Neural progenitor cell (in vitro differentiated cells): ENCODE data around the gene PLA2G3. TPM values are rescaled to one million over a fixed set of nuclear protein-coding genes. Genes with fewer than 3 reads are reported as not detected.

Source experiments
- DNase-seq: peaks from one replicate; pipeline ENCODE4 v3.0.0-alpha.2; 2016; ENCODE audit warnings: low spot score
- H2AFZ ChIP-seq: fragments of 200-600 bp; sonication (generic); replicated peaks from 2 replicates; pipeline ENCODE4 v1.6.1; 2016; ENCODE audit warnings: antibody characterized with exemption
- H3F3A ChIP-seq: fragments of 200-600 bp; sonication (generic); 2 replicates; pipeline ENCODE4 v1.6.1; 2016; ENCODE audit warnings: antibody characterized with exemption, low read depth
- H3K27ac ChIP-seq: fragments of 200-600 bp; sonication (generic); 2 replicates; pipeline ENCODE4 v1.5.1; 2016; ENCODE audit warnings: mild to moderate bottlenecking
- H3K27me3 ChIP-seq: fragments of 200-600 bp; sonication (generic); 2 replicates; pipeline ENCODE4 v1.6.1; 2016; ENCODE audit warnings: mild to moderate bottlenecking, moderate library complexity
- H3K36me3 ChIP-seq: fragments of 200-600 bp; sonication (generic); 2 replicates; pipeline ENCODE4 v1.5.1; 2016
- H3K4me1 ChIP-seq: fragments of 200-600 bp; sonication (generic); 2 replicates; pipeline ENCODE4 v1.6.1; 2016; ENCODE audit warnings: mixed run types
- H3K4me2 ChIP-seq: fragments of 200-600 bp; sonication (generic); 2 replicates; pipeline ENCODE4 v1.6.1; 2016
- H3K4me3 ChIP-seq: fragments of 200-600 bp; sonication (generic); 2 replicates; pipeline ENCODE4 v1.5.1; 2016
- H3K79me2 ChIP-seq: fragments of 200-600 bp; sonication (generic); 2 replicates; pipeline ENCODE4 v1.6.1; 2016; ENCODE audit warnings: low read depth
- H3K9ac ChIP-seq: fragments of 200-600 bp; sonication (generic); 2 replicates; pipeline ENCODE4 v1.6.1; 2016
- H3K9me3 ChIP-seq: fragments of 200-600 bp; sonication (generic); 2 replicates; pipeline ENCODE4 v1.5.1; 2016; ENCODE audit warnings: low read depth
- H4K20me1 ChIP-seq: fragments of 200-600 bp; sonication (generic); 2 replicates; pipeline ENCODE4 v1.6.1; 2016; ENCODE audit warnings: low read depth
- H3K27ac Mint-ChIP-seq: 3 replicates; pipeline ENCODE4 v1.8.0; 2021; ENCODE audit warnings: mixed read lengths
- H3K27me3 Mint-ChIP-seq: 2 replicates; pipeline ENCODE4 v1.8.0; 2022; ENCODE audit warnings: low read depth, mild to moderate bottlenecking, inconsistent platforms, moderate library complexity, mixed read lengths; ENCODE audit not compliant: insufficient read depth
- H3K36me3 Mint-ChIP-seq: 3 replicates; pipeline ENCODE4 v1.8.0; 2021; ENCODE audit warnings: mixed read lengths
- H3K4me1 Mint-ChIP-seq: 3 replicates; pipeline ENCODE4 v1.8.0; 2021; ENCODE audit warnings: mixed read lengths
- H3K4me3 Mint-ChIP-seq: 3 replicates; pipeline ENCODE4 v1.8.0; 2021; ENCODE audit warnings: mild to moderate bottlenecking, moderate library complexity, mixed read lengths
- H3K9me3 Mint-ChIP-seq: 3 replicates; pipeline ENCODE4 v1.8.0; 2020; ENCODE audit warnings: mixed read lengths
- EZH2 ChIP-seq: fragments of 200-600 bp; sonication (generic); IDR thresholded peaks from 2 replicates; pipeline ENCODE4 v1.6.1; 2017; ENCODE audit warnings: antibody characterized with exemption, mild to moderate bottlenecking, moderate library complexity
- EZH2phosphoT487 ChIP-seq: fragments of 200-600 bp; sonication (generic); IDR thresholded peaks from 2 replicates; pipeline ENCODE4 v1.6.1; 2017; ENCODE audit warnings: antibody characterized with exemption
- total RNA-seq: library from RNA; depleted of rRNA; stranded (reverse); fragments of >200 nt; gene quantifications from 2 replicates; pipeline ENCODE4 v1.2.3, GENCODE V29; 2015; ENCODE audit warnings: low replicate concordance
- TF ChIP-seq, protein P1 (sequence below): fragments of 200-600 bp; sonication (generic); IDR thresholded peaks from 2 replicates; pipeline ENCODE4 v1.5.1; 2017; ENCODE audit warnings: antibody characterized with exemption, mild to moderate bottlenecking

Gene PLA2G3
- total RNA-seq, 1 donor from 2014 or later = 0.41 TPM

DNA sequence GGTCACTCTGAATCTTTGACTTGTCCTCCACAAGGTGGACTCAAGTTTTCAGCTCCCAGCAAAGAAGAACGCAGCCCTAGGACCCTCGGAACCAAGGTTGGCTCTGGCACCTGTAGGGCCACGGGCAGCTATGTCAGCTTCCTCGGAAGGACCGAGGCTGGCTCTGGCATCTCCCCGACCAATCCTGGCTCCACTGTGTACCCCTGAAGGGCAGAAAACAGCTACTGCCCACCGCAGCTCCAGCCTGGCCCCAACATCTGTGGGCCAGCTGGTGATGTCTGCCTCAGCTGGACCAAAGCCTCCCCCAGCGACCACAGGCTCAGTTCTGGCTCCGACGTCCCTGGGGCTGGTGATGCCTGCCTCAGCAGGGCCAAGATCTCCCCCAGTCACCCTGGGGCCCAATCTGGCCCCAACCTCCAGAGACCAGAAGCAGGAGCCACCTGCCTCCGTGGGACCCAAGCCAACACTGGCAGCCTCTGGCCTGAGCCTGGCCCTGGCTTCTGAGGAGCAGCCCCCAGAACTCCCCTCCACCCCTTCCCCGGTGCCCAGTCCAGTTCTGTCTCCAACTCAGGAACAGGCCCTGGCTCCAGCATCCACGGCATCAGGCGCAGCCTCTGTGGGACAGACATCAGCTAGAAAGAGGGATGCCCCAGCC lies 15.4 kb downstream of the PLA2G3 start:
- Histone ChIP-seq H4K20me1 (no peaks in the 10 kb centered on the region), H3K9me3 (no peaks in the 10 kb centered on the region), H3K36me3 (no peaks in the 10 kb centered on the region), H3K27me3 (no peaks in the 10 kb centered on the region), H3K4me2 (no peak overlapping the region), H2AFZ (no peak overlapping the region), H3K27ac (no peak overlapping the region), H3K79me2 (no peaks in the 10 kb centered on the region), H3K9ac (no peak overlapping the region), H3K4me1 (peaks cover 3% of the 10 kb centered on the region), H3F3A (no peaks in the 10 kb centered on the region), H3K4me3 (no peak overlapping the region)
- H3K9me3 Mint-ChIP-seq = no peaks in the 10 kb centered on the region
- no peak for DNase-seq
- H3K4me3 Mint-ChIP-seq = no peak overlapping the region
- H3K27ac Mint-ChIP-seq = peak overlapping the region; percentile 68
- H3K27me3 Mint-ChIP-seq = no peaks in the 10 kb centered on the region
- H3K36me3 Mint-ChIP-seq = no peaks in the 10 kb centered on the region
- H3K4me1 Mint-ChIP-seq = peaks cover 13% of the 10 kb centered on the region
- TF ChIP-seq EZH2 (no peak), EZH2phosphoT487 (no peak)

DNA sequence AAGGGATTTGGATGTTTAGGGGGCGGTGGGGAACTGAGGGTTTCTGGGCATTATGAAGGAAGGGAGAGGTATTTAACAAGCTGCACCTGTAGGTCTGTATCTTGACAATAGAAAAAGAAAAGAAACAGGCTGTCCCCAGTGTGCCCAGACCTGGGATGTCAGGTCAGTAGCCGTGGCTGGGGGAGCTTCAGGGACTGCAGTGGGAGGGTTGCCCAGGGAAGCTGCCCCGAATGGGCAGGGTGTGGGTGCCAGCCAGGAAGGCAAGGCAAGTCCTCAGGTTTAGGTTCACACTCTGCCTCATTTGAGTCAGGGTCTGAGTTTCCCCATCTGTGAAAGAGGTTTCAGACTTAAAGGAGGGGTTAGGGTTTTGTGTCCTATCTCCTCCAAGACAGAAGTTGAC lies 16.0 kb downstream of the PLA2G3 start:
- DNase-seq = no peak
- TF ChIP-seq, protein P1, sequence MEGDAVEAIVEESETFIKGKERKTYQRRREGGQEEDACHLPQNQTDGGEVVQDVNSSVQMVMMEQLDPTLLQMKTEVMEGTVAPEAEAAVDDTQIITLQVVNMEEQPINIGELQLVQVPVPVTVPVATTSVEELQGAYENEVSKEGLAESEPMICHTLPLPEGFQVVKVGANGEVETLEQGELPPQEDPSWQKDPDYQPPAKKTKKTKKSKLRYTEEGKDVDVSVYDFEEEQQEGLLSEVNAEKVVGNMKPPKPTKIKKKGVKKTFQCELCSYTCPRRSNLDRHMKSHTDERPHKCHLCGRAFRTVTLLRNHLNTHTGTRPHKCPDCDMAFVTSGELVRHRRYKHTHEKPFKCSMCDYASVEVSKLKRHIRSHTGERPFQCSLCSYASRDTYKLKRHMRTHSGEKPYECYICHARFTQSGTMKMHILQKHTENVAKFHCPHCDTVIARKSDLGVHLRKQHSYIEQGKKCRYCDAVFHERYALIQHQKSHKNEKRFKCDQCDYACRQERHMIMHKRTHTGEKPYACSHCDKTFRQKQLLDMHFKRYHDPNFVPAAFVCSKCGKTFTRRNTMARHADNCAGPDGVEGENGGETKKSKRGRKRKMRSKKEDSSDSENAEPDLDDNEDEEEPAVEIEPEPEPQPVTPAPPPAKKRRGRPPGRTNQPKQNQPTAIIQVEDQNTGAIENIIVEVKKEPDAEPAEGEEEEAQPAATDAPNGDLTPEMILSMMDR = no peak
- TF ChIP-seq EZH2 = no peak
- TF ChIP-seq EZH2phosphoT487 = no peak
- Histone ChIP-seq H3K27me3 (no peaks in the 10 kb centered on the region), H3K4me2 (no peak overlapping the region), H2AFZ (no peak overlapping the region), H3F3A (no peaks in the 10 kb centered on the region), H3K4me1 (peaks cover 3% of the 10 kb centered on the region), H3K36me3 (no peaks in the 10 kb centered on the region), H3K9me3 (no peaks in the 10 kb centered on the region), H4K20me1 (no peaks in the 10 kb centered on the region), H3K79me2 (no peaks in the 10 kb centered on the region), H3K4me3 (no peak overlapping the region), H3K27ac (no peak overlapping the region), H3K9ac (no peak overlapping the region)
- Mint-ChIP-seq H3K36me3 (no peaks in the 10 kb centered on the region), H3K4me3 (no peak overlapping the region), H3K9me3 (no peaks in the 10 kb centered on the region), H3K4me1 (peaks cover 13% of the 10 kb centered on the region), H3K27ac (peak overlapping the region; percentile 68), H3K27me3 (no peaks in the 10 kb centered on the region)

DNA sequence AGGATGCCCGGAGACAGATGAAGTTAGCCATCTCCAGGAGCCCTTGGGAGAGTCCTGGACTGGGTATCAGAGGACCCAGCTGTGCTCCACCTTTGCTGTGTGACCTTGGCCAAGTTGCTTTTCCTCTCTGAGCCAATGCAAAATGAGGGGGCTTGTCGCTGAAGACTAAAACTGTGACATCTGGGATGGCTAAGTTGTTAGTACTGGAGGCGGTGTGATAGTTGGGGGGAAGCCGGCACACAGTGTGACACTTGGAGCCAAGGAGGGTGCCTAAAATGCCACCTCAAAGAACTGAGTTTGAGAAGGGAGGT lies 17.1 kb downstream of the PLA2G3 start:
- Histone ChIP-seq H3K4me3 (peak overlapping the region; percentile 44), H3K4me2 (peak overlapping the region; percentile 77), H3K9me3 (no peaks in the 10 kb centered on the region), H3F3A (no peaks in the 10 kb centered on the region), H4K20me1 (no peaks in the 10 kb centered on the region), H3K27ac (no peak overlapping the region), H3K79me2 (no peaks in the 10 kb centered on the region), H3K27me3 (no peaks in the 10 kb centered on the region), H3K4me1 (peaks cover 3% of the 10 kb centered on the region), H3K9ac (peak overlapping the region; percentile 33), H2AFZ (no peak overlapping the region), H3K36me3 (no peaks in the 10 kb centered on the region)
- Mint-ChIP-seq H3K4me1 (peaks cover 13% of the 10 kb centered on the region), H3K27me3 (no peaks in the 10 kb centered on the region), H3K9me3 (no peaks in the 10 kb centered on the region), H3K27ac (no peak overlapping the region), H3K36me3 (no peaks in the 10 kb centered on the region), H3K4me3 (peak overlapping the region; percentile 72)
- TF ChIP-seq, protein P1 = no peak
- TF ChIP-seq EZH2phosphoT487 = no peak
- no peak for TF ChIP-seq EZH2
- no peak for DNase-seq

DNA sequence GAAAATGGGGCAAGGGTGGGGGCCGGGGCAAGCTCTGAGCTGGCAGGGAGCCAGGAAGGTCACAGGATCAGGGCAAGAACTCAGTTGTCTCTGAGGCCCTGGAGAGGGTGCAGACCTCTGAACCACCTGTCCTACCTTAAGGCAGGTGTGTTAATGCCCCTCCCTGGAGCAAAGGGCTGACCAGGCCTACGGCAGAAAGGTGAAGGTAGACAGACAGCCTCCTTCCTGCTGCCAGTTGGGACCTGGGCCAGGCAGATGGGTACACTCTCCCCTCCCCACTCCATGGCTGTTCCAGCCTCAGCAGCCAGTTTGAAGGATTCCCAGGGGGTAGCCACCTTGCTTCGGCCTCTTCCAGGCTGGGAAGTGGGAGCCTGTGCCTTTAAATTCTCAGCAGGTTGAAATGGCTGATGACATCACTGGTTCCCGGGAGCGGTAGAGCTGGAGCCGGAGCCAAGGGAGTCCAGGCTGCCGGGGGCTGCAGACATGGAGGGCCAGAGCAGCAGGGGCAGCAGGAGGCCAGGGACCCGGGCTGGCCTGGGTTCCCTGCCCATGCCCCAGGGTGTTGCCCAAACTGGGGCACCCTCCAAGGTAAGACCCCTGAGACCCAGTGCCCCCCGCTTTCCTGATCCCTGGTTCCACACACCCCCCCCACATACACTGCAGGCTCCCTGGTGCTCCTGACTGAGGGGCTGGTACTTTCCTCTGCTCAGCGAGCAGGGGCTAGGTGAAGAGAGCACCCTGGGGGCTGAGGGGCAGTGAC lies 17.6 kb downstream of the PLA2G3 start, which contains the start of gene INPP5J:
TSS of gene INPP5J (plus strand) at position 435 of the 760 bp plus-strand sequence. CDS start at position 484, 49 bp downstream.
- peak; percentile 58 for DNase-seq
- Histone ChIP-seq H3K4me2 (peak within 1 kb of the TSS; percentile 77), H3K27ac (no peak within 1 kb of the TSS), H2AFZ (peak within 1 kb of the TSS; percentile 78), H3K9me3 (no peaks in the 10 kb centered on the region), H3K36me3 (no peaks in the 10 kb centered on the region), H3K4me1 (peaks cover 3% of the 10 kb centered on the region), H3K9ac (peak within 1 kb of the TSS; percentile 33), H3K27me3 (no peaks in the 10 kb centered on the region), H4K20me1 (no peaks in the 10 kb centered on the region), H3K79me2 (no peaks in the 10 kb centered on the region), H3F3A (no peaks in the 10 kb centered on the region), H3K4me3 (peak within 1 kb of the TSS; percentile 44)
- Mint-ChIP-seq H3K4me1 (peaks cover 13% of the 10 kb centered on the region), H3K27me3 (peaks cover 2% of the 10 kb centered on the region), H3K4me3 (peak within 1 kb of the TSS; percentile 73), H3K9me3 (no peaks in the 10 kb centered on the region), H3K27ac (peak within 1 kb of the TSS; percentile 72), H3K36me3 (no peaks in the 10 kb centered on the region)
- TF ChIP-seq, protein P1 = no peak
- TF ChIP-seq EZH2 (no peak), EZH2phosphoT487 (no peak)
